Central memory CD8-positive, alpha-beta T cell (primary cell): Measurements from ENCODE around the gene KBTBD13.

Experiments used
- ATAC-seq: fragments of 150-1000 bp; cut with Tn5 transposase; replicated peaks from 2 replicates; pipeline ENCODE4 v1.10.0; 2022; ENCODE audit warnings: mild to moderate bottlenecking, moderate FRiP score, moderate number of reproducible peaks; ENCODE audit not compliant: poor library complexity, severe bottlenecking; ENCODE audit errors: extremely low read depth
- DNase-seq, 2 donors: peaks; one replicate each; pipeline ENCODE4 v3.0.0; 2021; ENCODE audit warnings: low spot score in 2 of 2
- H3K27ac Mint-ChIP-seq: one replicate; pipeline ENCODE4 v1.8.0; 2022; ENCODE audit warnings: low read depth, mild to moderate bottlenecking, moderate library complexity, mixed read lengths
- H3K27me3 Mint-ChIP-seq: one replicate; pipeline ENCODE4 v1.8.0; 2022; ENCODE audit warnings: mixed read lengths
- H3K36me3 Mint-ChIP-seq: one replicate; pipeline ENCODE4 v1.8.0; 2022; ENCODE audit warnings: mild to moderate bottlenecking, moderate library complexity, mixed read lengths; ENCODE audit not compliant: insufficient read depth
- H3K4me1 Mint-ChIP-seq: one replicate; pipeline ENCODE4 v1.8.0; 2022; ENCODE audit warnings: mixed read lengths
- H3K4me3 Mint-ChIP-seq: one replicate; pipeline ENCODE4 v1.8.0; 2022; ENCODE audit warnings: mild to moderate bottlenecking, moderate library complexity, mixed read lengths
- H3K9me3 Mint-ChIP-seq: one replicate; pipeline ENCODE4 v1.8.0; 2022; ENCODE audit warnings: mixed read lengths

Gene KBTBD13

DNA sequence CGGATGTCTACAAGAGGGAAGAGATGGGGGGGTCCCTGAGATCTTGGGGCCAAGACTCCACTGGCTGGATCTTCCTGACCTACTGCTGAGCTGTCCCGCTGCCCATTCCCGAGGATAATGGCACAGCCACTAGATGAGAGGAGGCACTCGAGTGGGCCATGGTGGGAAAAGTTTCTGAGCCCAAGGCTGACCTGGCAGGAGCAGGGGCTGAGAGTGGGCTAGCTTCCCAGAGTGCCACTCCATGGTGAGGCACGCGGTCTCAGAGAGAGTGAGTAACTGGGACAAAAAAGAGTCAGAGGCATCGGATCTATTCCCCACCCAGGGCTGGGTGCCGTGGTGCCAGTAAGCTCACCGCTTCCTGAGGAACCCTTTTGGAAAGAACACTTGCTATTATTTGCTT lies 20.4 kb upstream of the KBTBD13 start:
- H3K27ac Mint-ChIP-seq = no peak overlapping the region
- no peak overlapping the region for H3K4me3 Mint-ChIP-seq
- no peaks in the 10 kb centered on the region for H3K9me3 Mint-ChIP-seq
- no peak for DNase-seq
- no peak for ATAC-seq
- H3K27me3 Mint-ChIP-seq = peaks cover 3% of the 10 kb centered on the region
- no peaks in the 10 kb centered on the region for H3K4me1 Mint-ChIP-seq
- H3K36me3 Mint-ChIP-seq = no peaks in the 10 kb centered on the region

GRCh38 chr15:65056868-65057548 lies 19.5 kb upstream of the KBTBD13 start:
- Mint-ChIP-seq H3K36me3 (no peaks in the 10 kb centered on the region), H3K27me3 (peaks cover 8% of the 10 kb centered on the region), H3K27ac (no peak overlapping the region), H3K9me3 (no peaks in the 10 kb centered on the region), H3K4me3 (no peak overlapping the region), H3K4me1 (no peaks in the 10 kb centered on the region)
- DNase-seq = no peak
- ATAC-seq = no peak

DNA sequence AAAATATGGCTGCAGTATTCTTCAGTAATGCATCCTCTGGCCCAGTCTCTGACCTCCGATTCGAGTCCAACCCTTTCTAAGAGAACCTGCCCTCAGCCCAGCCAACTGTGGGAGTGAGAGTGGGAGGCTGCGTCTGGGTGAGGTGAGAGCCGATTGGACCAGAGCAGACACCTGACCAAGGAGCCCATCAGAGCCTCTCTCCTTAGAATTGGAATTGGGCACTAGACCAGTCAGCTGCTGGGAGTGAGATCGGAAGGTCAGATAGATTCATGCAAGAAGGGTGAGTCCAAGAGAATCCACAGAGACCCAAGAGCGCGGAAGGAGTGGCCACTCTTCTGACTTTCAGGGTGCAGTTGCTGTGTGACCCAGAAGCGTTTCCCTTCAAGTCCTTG lies 19.0 kb upstream of the KBTBD13 start:
- Mint-ChIP-seq H3K4me3 (no peak overlapping the region), H3K27me3 (peaks cover 8% of the 10 kb centered on the region), H3K27ac (no peak overlapping the region), H3K36me3 (no peaks in the 10 kb centered on the region), H3K9me3 (no peaks in the 10 kb centered on the region), H3K4me1 (no peaks in the 10 kb centered on the region)
- ATAC-seq (no peak), DNase-seq (no peak)

DNA sequence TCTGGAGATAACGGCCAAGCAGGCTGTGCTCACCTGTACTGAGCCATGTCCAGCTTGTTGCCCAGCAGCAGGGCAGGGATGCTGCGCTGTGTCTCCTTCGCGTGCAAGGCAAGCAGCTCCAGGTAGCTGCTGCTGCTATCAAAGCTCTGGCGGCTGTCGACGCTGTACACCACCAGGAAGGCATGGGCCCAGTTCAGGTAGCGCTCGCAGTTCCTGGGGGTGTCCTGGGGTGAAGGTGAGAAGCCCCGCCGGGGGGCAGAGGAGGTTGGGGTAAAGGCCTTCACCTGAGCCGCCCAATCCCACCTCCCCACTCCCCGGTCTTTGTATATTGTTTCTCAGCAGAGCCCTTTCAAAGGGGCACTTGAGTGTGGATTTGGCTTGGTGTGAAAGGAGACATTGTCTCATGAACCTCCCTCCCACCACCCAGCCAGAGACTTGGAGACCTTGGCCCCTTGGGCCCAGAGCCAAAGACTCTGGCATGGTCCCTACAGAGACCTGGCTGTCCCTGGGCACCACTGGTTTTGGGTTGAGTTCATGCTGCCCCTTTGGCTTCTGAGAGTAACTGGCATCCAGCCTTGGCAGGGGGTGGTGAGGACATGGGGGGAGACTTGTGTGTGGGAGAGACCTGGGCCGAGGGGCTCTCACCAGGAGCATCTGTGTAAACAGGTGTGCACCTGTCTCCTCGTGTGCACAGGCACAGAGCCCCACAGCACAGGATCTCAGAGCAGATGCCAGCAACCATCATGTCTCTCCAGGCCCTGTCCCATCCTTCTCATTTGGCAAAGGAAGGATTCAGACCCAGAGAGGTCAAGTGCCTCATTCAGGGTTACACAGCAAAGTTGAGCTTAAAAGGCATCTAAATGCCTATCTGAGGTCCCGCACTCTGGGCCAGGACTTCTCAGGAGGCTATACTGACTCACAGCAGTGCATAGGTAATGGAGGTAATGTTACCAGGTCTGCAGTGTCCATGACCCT lies 17.9 kb upstream of the KBTBD13 start:
- H3K9me3 Mint-ChIP-seq = no peaks in the 10 kb centered on the region
- H3K27me3 Mint-ChIP-seq = peaks cover 16% of the 10 kb centered on the region
- H3K4me1 Mint-ChIP-seq = no peaks in the 10 kb centered on the region

GRCh38 chr15:65059369-65059750 lies 17.2 kb upstream of the KBTBD13 start:
- no peak for DNase-seq

More for the DNA sequence above, 17.9 kb upstream of the KBTBD13 start:
- H3K36me3 Mint-ChIP-seq = no peaks in the 10 kb centered on the region
- H3K27ac Mint-ChIP-seq = no peak overlapping the region
- H3K4me3 Mint-ChIP-seq = no peak overlapping the region
- no peak for DNase-seq
- ATAC-seq = no peak

DNA sequence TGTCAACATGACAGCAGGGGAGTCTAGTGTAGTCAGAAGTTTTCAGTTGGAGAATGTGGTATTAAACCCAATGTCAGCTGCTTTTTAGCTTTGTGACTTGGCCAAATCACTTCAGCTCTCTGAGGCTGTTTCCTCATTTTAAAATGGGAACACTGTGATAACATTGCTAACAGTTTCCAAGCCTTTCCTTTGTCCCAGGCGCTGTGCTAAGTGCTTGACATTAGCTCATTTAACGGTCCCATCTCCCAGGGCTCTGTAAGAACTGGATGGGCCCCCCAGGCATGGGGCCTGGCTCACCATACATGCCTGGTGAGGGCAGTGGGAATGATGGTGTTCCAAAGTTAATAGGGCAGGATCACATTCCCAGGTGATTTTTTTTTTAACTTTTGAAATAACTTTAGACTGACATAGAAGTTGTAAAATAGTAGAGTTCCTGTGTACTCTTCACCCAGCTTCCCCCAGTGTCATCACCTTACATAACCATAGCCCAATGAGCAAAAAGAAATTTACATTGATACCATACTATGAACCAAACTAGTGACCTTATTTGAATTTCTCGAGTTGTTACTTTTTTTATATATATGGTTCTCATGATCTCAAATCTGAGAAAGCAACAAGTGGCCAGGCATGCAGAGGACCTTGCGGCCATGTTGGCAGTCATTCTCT lies 16.5 kb upstream of the KBTBD13 start:
- ATAC-seq = no peak
- Mint-ChIP-seq H3K27me3 (peaks cover 24% of the 10 kb centered on the region), H3K4me1 (no peaks in the 10 kb centered on the region), H3K36me3 (no peaks in the 10 kb centered on the region), H3K9me3 (no peaks in the 10 kb centered on the region), H3K4me3 (no peak overlapping the region), H3K27ac (no peak overlapping the region)
- DNase-seq = no peak

More at GRCh38 chr15:65059369-65059750, 17.2 kb upstream of the KBTBD13 start:
- ATAC-seq = no peak
- Mint-ChIP-seq H3K36me3 (no peaks in the 10 kb centered on the region), H3K4me1 (no peaks in the 10 kb centered on the region), H3K9me3 (no peaks in the 10 kb centered on the region), H3K27ac (no peak overlapping the region), H3K27me3 (peaks cover 21% of the 10 kb centered on the region), H3K4me3 (no peak overlapping the region)

- DNase-seq (no peak), ATAC-seq (no peak)
- Mint-ChIP-seq H3K4me1 (no peaks in the 10 kb centered on the region), H3K9me3 (no peaks in the 10 kb centered on the region), H3K27me3 (peaks cover 31% of the 10 kb centered on the region), H3K4me3 (no peak overlapping the region), H3K27ac (no peak overlapping the region), H3K36me3 (no peaks in the 10 kb centered on the region)
Measured at GRCh38 chr15:65060641-65061397, 15.7 kb upstream of the KBTBD13 start.

- H3K27ac Mint-ChIP-seq = no peak overlapping the region
- no peak overlapping the region for H3K4me3 Mint-ChIP-seq
- H3K9me3 Mint-ChIP-seq = no peaks in the 10 kb centered on the region
- ATAC-seq (no peak), DNase-seq (no peak)
- H3K36me3 Mint-ChIP-seq = no peaks in the 10 kb centered on the region
- H3K27me3 Mint-ChIP-seq = peaks cover 43% of the 10 kb centered on the region
- H3K4me1 Mint-ChIP-seq = peaks cover 2% of the 10 kb centered on the region
Measured at GRCh38 chr15:65062061-65062460, 14.5 kb upstream of the KBTBD13 start.

GRCh38 chr15:65062726-65063125 lies 13.8 kb upstream of the KBTBD13 start:
- H3K36me3 Mint-ChIP-seq = no peaks in the 10 kb centered on the region

DNA sequence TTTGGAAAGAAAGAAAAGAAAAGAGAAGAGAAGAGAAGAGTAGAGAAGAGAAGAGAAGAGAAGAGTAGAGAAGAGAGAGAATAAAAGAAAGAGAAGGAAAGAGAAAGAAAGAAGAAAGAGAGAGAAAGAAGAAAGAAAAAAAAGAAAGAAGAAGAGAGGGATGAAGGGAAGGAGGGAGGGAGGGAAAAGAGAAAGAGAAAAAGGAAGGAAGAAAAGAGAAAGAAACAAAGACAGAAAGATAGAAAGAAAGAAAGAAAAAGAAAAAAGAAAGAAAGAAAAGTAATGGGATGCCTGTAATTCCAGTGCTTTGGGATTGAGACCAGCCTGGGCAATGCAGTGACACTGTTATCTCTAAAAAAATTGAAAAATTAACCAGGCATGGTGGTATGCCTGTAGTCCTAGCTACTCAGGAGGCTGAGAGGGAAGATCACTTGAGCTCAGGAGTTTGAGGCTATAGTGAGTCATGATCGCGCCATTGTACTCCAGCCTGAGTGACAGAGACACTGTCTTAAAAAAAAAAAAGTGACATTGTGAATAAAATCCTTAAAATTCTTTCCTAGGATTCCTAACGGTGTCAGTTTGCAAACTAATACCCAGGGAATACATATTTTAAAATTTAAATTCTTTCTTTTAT lies 10.4 kb upstream of the KBTBD13 start:
- no peaks in the 10 kb centered on the region for H3K9me3 Mint-ChIP-seq
- H3K4me3 Mint-ChIP-seq = no peak overlapping the region
- no peaks in the 10 kb centered on the region for H3K36me3 Mint-ChIP-seq
- H3K27me3 Mint-ChIP-seq = peaks cover 56% of the 10 kb centered on the region
- H3K4me1 Mint-ChIP-seq = peaks cover 6% of the 10 kb centered on the region
- DNase-seq (no peak), ATAC-seq (no peak)
- no peak overlapping the region for H3K27ac Mint-ChIP-seq

More at GRCh38 chr15:65062726-65063125, 13.8 kb upstream of the KBTBD13 start:
- no peaks in the 10 kb centered on the region for H3K9me3 Mint-ChIP-seq
- no peak overlapping the region for H3K27ac Mint-ChIP-seq
- H3K4me1 Mint-ChIP-seq = peaks cover 6% of the 10 kb centered on the region
- H3K27me3 Mint-ChIP-seq = peaks cover 49% of the 10 kb centered on the region
- DNase-seq (no peak), ATAC-seq (no peak)
- H3K4me3 Mint-ChIP-seq = no peak overlapping the region

- H3K4me1 Mint-ChIP-seq = peaks cover 6% of the 10 kb centered on the region
- H3K27me3 Mint-ChIP-seq = peaks cover 51% of the 10 kb centered on the region
- no peak for ATAC-seq
- H3K4me3 Mint-ChIP-seq = peak overlapping the region; percentile 4
- DNase-seq = no peak
- H3K9me3 Mint-ChIP-seq = no peaks in the 10 kb centered on the region
- H3K36me3 Mint-ChIP-seq = no peaks in the 10 kb centered on the region
- H3K27ac Mint-ChIP-seq = no peak overlapping the region
Measured at GRCh38 chr15:65066635-65067316, 9.8 kb upstream of the KBTBD13 start.
